Measurements from ENCODE around the gene PACS2.

The PACS2 gene

GRCh38 chr14:105408592-105408991 is 94.0 kb downstream of the PACS2 start:
- no peak for TF ChIP-seq CTCF (IDR thresholded peaks at IDR 0.05)

DNA sequence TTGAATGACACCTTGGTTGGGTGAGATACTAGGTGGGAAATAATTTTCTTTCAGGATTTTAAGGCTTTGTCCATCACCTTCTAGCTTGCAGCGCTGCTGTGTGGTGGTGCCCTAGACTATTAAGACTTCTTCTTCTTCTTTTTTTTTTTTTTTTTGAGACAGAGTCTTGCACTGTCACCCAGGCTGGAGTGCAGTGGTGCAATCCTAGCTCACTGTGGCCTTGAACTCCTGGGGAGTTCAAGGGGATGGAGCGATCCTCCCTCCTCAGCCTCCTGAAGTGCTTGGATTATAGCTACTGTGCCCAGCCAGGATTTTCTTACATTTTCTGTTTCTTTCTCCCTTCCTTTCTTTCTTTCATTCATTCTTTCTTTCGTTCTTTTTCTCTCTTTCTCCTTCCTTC is 94.8 kb downstream of the PACS2 start:
- TF ChIP-seq CTCF (IDR thresholded peaks at IDR 0.05) = no peak

DNA sequence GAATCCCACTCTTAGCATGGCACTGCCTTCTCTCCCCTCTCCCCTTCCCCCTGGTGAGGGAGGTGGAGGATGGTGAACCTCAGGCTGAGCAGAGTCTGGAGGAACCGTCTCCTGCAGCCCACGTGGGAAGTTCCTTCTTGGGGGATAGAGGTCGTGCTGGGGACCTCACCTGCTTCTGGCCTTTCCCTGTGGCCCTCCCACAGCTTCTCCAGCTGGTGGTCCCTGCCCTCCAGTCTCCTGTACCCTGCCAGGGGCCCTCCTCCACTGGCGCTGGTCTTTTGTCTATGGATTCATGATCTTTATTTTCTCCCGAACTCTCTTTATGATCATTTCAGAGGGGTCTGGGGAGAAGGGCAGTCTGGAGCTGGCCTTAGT is 96.1 kb downstream of the PACS2 start:
- no peak for TF ChIP-seq CTCF (IDR thresholded peaks at IDR 0.05)

- TF ChIP-seq CTCF (IDR thresholded peaks at IDR 0.05) = no peak
Measured at GRCh38 chr14:105411017-105411941, 96.7 kb downstream of the PACS2 start.

GRCh38 chr14:105411985-105412770 is 97.6 kb downstream of the PACS2 start:
- no peak for TF ChIP-seq CTCF (IDR thresholded peaks at IDR 0.05)

- TF ChIP-seq CTCF (IDR thresholded peaks at IDR 0.05) = no peak
Measured at GRCh38 chr14:105412771-105413543, 98.4 kb downstream of the PACS2 start.

GRCh38 chr14:105413544-105413886 is 99.0 kb downstream of the PACS2 start:
- TF ChIP-seq CTCF (IDR thresholded peaks at IDR 0.05) = no peak

Measured in LNCAP (cell line).